GM12865 (cell line): ENCODE measurements around the gene CTSZ.
"Not testable (repeated sequence)": the region's sequence is repeated elsewhere in the genome, so short reads cannot be mapped to it uniquely, and the experiment has no call there.

Source experiments
- DNase-seq: peaks from one replicate; pipeline ENCODE4 v3.0.0; 2010; ENCODE audit warnings: low read depth
- H3K4me3 ChIP-seq: 2 replicates; pipeline ENCODE4 v1.5.1; 2011; ENCODE audit warnings: mild to moderate bottlenecking, low read depth, low read length, control low read depth
- CTCF ChIP-seq: IDR thresholded peaks from 2 replicates; pipeline ENCODE4 v1.5.1; 2011; ENCODE audit warnings: low read length, control low read depth, low read depth, inconsistent platforms; ENCODE audit not compliant: insufficient read depth; ENCODE audit errors: missing control alignments

The CTSZ gene

GRCh38 chr20:58985656-58986055 is 21.4 kb downstream of the CTSZ start:
- no peak overlapping the region for H3K4me3 ChIP-seq
- no peak for DNase-seq
- no peak for TF ChIP-seq CTCF

- TF ChIP-seq CTCF: no peak
- no peak overlapping the region for H3K4me3 ChIP-seq
- no peak for DNase-seq
Measured at GRCh38 chr20:58984691-58985090, 22.4 kb downstream of the CTSZ start.

GRCh38 chr20:58983115-58983468 is 24.0 kb downstream of the CTSZ start:
- not testable (repeated sequence) for H3K4me3 ChIP-seq, DNase-seq

GRCh38 chr20:58982406-58983114 is 24.5 kb downstream of the CTSZ start:
- H3K4me3 ChIP-seq: peak overlapping the region; percentile 79
- TF ChIP-seq CTCF: no peak
- DNase-seq: peak; percentile 42

- H3K4me3 ChIP-seq: peak overlapping the region; percentile 79
- DNase-seq: peak; percentile 55
- no peak for TF ChIP-seq CTCF
Measured at GRCh38 chr20:58981628-58982364, 25.3 kb downstream of the CTSZ start.

- H3K4me3 ChIP-seq: peak within 1 kb of the TSS; percentile 79
- DNase-seq: peak; percentile 90
- no peak for TF ChIP-seq CTCF
Measured at GRCh38 chr20:58980711-58981627, 26.1 kb downstream of the CTSZ start, which contains the start of gene NELFCD. Gene NELFCD (plus strand): TSS chr20:58981256. CDS start chr20:58981310, 54 bp downstream.
